GM19043 (cell line): ENCODE results near the gene AGT.
"Not testable (repeated sequence)": the region's sequence is repeated elsewhere in the genome, so short reads cannot be mapped to it uniquely, and the experiment has no call there.

Experiments
- ATAC-seq: cut with Tn5 transposase; IDR thresholded peaks from one replicate; pipeline ENCODE4 v1.9.1; 2021; ENCODE audit warnings: low read depth; ENCODE audit not compliant: unreplicated experiment

Gene AGT

GRCh38 chr1:230745071-230745470 is 31.1 kb upstream of the AGT start:
- no peak for ATAC-seq

GRCh38 chr1:230744382-230744781 is 30.5 kb upstream of the AGT start:
- ATAC-seq: no peak

- ATAC-seq: no peak
Observed at GRCh38 chr1:230743899-230744298, 30.0 kb upstream of the AGT start.

GRCh38 chr1:230739564-230740290 is 25.8 kb upstream of the AGT start:
- ATAC-seq: no peak

- ATAC-seq: no peak
Observed at GRCh38 chr1:230737622-230738262, 23.8 kb upstream of the AGT start.

- ATAC-seq: no peak
Observed at GRCh38 chr1:230735447-230735846, 21.5 kb upstream of the AGT start.

DNA sequence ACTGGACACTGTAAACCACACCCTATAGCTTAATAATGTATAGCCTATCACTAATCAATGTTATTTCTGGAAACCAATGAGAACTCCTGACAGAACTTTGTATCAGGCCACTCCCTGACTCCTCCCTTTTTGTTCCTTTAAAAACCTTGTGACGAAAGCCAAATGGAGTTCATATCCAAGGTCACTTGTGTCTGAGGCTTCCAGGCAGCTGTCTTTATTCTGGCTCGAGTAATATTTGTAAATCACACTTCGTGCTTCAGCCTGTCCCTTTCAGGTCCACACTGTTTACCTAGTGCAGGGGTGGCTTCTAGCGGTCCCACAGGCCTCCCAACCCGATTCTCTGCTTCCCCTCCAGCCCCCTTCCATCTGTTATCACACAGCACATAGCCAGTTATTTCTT is 17.1 kb upstream of the AGT start:
- ATAC-seq: no peak

GRCh38 chr1:230728710-230729392 is 14.9 kb upstream of the AGT start:
- no peak for ATAC-seq

DNA sequence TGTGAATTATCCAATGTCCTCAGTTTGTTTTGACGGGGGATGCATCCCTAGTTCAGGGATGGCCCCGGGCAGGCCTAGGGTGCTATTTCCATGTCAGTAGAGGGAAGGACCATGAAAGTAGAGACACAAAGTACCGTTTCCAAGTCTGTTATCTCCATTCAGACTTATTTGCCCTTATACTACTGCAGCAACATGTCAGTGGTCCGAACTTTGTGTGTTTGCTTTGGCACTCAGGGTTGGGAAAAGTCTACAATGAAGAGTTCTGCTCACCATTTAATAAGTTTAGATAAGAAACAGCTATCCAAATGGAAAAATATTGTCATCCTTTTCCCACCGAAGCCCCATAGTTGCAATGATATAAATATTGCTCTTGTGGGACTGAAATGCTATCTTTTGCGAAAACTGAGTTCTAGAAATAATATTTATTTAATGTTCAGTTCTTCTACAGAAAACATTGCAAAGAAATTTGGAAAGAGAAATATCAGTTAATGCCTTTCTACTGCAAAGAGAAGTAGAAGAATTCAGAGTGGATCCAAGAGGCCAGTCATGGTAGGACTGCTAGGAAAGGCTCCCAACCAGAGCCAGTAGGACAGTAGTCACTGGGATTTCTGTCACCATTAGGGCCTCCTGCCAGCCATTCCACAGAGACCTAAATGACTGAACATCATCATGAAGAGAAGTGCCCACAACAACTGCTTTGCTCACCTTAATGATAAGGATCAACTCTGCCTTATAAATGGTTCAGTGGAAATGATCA is 11.5 kb upstream of the AGT start:
- ATAC-seq: no peak

GRCh38 chr1:230721849-230722522 is 8.1 kb upstream of the AGT start:
- ATAC-seq: not testable (repeated sequence)

DNA sequence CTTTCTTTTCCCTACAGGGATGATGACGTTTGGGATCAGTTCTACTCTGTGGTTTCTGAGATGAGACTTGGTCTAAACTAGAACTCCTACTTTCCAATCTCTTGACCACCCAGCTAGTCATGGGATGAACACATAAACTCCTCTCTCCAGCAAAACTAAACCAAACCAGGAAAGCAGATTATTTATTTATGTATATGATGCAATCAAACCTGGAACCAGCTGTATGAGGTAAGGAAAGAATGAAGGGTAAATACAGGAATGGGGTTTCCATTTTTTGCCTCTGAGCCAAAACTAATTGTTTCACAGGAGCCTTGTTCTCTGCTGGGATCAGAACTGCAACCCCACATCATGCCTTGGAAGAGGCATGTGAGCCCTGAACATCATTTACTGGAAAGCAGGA is 3.3 kb upstream of the AGT start:
- no peak for ATAC-seq

DNA sequence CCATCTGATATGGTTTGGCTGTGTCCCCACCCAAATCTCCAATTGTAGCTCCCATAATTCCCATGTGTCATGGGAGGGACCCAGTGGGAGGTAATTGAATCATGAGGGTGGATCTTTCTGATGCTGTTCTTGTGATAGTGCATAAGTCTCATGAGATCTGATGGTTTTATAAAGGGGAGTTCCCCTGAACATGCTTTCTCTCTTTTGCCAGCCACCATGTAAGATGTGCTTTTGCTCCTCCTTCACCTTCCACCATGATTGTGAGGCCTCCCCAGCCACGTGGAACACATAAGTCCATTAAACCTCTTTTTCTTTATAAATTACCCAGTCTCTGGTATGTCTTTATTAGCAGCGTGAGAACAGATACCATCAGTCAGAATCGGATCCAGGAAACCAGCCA is 2.5 kb upstream of the AGT start:
- ATAC-seq: not testable (repeated sequence)

DNA sequence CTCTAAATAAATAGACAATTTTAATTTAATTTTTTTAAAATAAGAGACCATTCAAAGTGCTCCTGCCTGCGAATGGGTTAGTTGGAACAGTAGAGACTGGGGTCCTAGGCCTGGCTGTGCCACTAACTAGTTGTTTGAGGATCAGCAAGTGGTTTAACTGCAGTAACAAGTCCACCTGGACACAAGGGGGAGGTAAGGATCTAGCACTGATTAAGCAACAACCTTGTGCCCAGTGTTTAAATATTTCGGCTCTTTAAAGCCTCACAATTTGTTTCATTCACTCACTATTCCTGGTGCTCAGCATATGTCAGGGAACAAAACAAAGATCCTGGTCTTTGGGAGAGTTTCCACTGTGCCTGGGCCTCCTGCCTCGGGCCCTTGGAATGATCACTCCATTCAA is 1.6 kb upstream of the AGT start:
- no peak for ATAC-seq

GRCh38 chr1:230713547-230713914 is 391 bp downstream of the AGT start:
- ATAC-seq: no peak

- no peak for ATAC-seq
Observed at GRCh38 chr1:230713138-230713537, 784 bp downstream of the AGT start.

DNA sequence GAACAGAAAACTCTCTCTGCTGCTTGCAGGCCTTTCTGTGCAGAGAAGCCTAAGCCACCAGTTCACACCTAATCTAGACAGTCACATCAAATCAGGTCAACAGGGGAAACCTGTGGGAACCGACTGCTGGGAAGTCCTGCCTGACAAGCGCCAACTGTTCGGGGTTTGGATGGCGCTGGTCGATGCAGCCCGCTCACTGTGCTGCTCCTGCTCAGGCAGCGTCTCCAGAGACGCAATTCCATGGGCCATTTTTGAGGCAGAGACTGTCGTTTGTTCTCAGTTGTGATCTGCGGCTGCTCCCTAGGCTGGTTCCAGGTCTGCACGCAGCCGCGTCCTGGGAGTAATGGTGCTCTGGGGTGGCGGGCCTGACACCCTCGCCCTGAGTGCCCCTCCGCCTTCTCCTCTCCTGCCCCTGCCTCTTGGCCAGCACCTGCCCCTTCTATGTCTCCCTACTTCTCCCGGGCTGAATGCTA is 1.4 kb downstream of the AGT start:
- no peak for ATAC-seq

GRCh38 chr1:230711245-230711644 is 2.7 kb downstream of the AGT start:
- ATAC-seq: no peak

- ATAC-seq: no peak
Observed at GRCh38 chr1:230710543-230710904, 3.4 kb downstream of the AGT start.

- no peak for ATAC-seq
Observed at GRCh38 chr1:230709619-230710542, 4.0 kb downstream of the AGT start.
